Neural cell (in vitro differentiated cells): ENCODE data around the gene TLCD3A. TPM values are rescaled to one million over a fixed set of nuclear protein-coding genes. Genes with fewer than 3 reads are reported as not detected.

ENCODE experiments used
- H2AFZ ChIP-seq: fragments of 200-600, 300-800 bp; sonication (generic), shearing (Covaris generic); 2 replicates; pipeline ENCODE4 v1.6.0; 2014; ENCODE audit warnings: low read depth, mild to moderate bottlenecking, antibody characterized with exemption, low read length, moderate library complexity
- H3F3A ChIP-seq: fragments of 200-600 bp; shearing (Covaris generic); 2 replicates; pipeline ENCODE4 v1.6.1; 2016; ENCODE audit warnings: mild to moderate bottlenecking, moderate library complexity, mixed read lengths, antibody characterized with exemption, low read length; ENCODE audit not compliant: insufficient read depth, poor library complexity, severe bottlenecking
- H3K27ac ChIP-seq: fragments of 200-600, 300-800 bp; sonication (generic), shearing (Covaris generic); 2 replicates; pipeline ENCODE4 v1.5.1; 2014; ENCODE audit warnings: mild to moderate bottlenecking, low read length, moderate library complexity
- H3K27me3 ChIP-seq: fragments of 300-800, 200-600 bp; sonication (generic), shearing (Covaris generic); 2 replicates; pipeline ENCODE4 v1.6.0; 2014; ENCODE audit warnings: mild to moderate bottlenecking, low read depth, low read length, moderate library complexity; ENCODE audit not compliant: insufficient read depth
- H3K36me3 ChIP-seq: fragments of 300-800, 200-600 bp; sonication (generic), shearing (Covaris generic); 2 replicates; pipeline ENCODE4 v1.5.1; 2014; ENCODE audit warnings: mild to moderate bottlenecking, antibody characterized with exemption, low read length, moderate library complexity; ENCODE audit not compliant: insufficient read depth
- H3K4me2 ChIP-seq: fragments of 300-800, 200-600 bp; sonication (generic), shearing (Covaris generic); 2 replicates; pipeline ENCODE4 v1.6.0; 2014; ENCODE audit warnings: mild to moderate bottlenecking, low read length
- H3K4me3 ChIP-seq: fragments of 300-800, 200-600 bp; sonication (generic), shearing (Covaris generic); 2 replicates; pipeline ENCODE4 v1.5.1; 2014; ENCODE audit warnings: mild to moderate bottlenecking, low read length, moderate library complexity
- H3K79me2 ChIP-seq: fragments of 200-600 bp; shearing (Covaris generic); replicated peaks from 2 replicates; pipeline ENCODE4 v1.6.0; 2014; ENCODE audit warnings: mild to moderate bottlenecking, low read length, moderate library complexity; ENCODE audit not compliant: insufficient read depth
- H3K9ac ChIP-seq: fragments of 300-800, 200-600 bp; sonication (generic), shearing (Covaris generic); 2 replicates; pipeline ENCODE4 v1.6.1; 2016; ENCODE audit warnings: mild to moderate bottlenecking, low read length, mixed read lengths
- H3K9me2 ChIP-seq: fragments of 200-600 bp; shearing (Covaris generic); 2 replicates; pipeline ENCODE4 v1.6.1; 2016; ENCODE audit warnings: mild to moderate bottlenecking, low read length, mixed read lengths; ENCODE audit not compliant: insufficient read depth
- H3K9me3 ChIP-seq: fragments of 200-600, 300-800 bp; sonication (generic), shearing (Covaris generic); 2 replicates; pipeline ENCODE4 v1.6.1; 2016; ENCODE audit warnings: mild to moderate bottlenecking, mixed run types, low read length, moderate library complexity, mixed read lengths
- H4K20me1 ChIP-seq: fragments of 200-600 bp; shearing (Covaris generic); 2 replicates; pipeline ENCODE4 v1.6.1; 2016; ENCODE audit warnings: mild to moderate bottlenecking, mixed run types; ENCODE audit not compliant: insufficient read depth
- CTCF ChIP-seq: fragments of 450-650 bp; IDR thresholded peaks from 2 replicates; pipeline ENCODE4 v1.5.1; 2014; ENCODE audit warnings: antibody characterized with exemption, mild to moderate bottlenecking, moderate library complexity; ENCODE audit not compliant: poor library complexity, severe bottlenecking
- EP300 ChIP-seq: fragments of 450-650 bp; conservative IDR thresholded peaks from 2 replicates; pipeline ENCODE4 v1.6.1; 2014; ENCODE audit warnings: antibody characterized with exemption, mild to moderate bottlenecking, moderate library complexity; ENCODE audit not compliant: poor library complexity, severe bottlenecking
- EZH2 ChIP-seq: fragments of 200-600, 300-800 bp; shearing (Covaris generic), sonication (generic); IDR thresholded peaks from 2 replicates; pipeline ENCODE4 v1.6.1; 2014; ENCODE audit warnings: antibody characterized with exemption, low read length, borderline replicate concordance, mild to moderate bottlenecking; ENCODE audit not compliant: insufficient read depth, poor library complexity, severe bottlenecking
- MXI1 ChIP-seq: fragments of 450-650 bp; conservative IDR thresholded peaks from 2 replicates; pipeline ENCODE4 v1.6.1; 2014; ENCODE audit warnings: antibody characterized with exemption, mild to moderate bottlenecking; ENCODE audit not compliant: poor library complexity, severe bottlenecking
- POLR2AphosphoS5 ChIP-seq: IDR thresholded peaks from 2 replicates; pipeline ENCODE4 v1.6.1; 2012
- RAD21 ChIP-seq: fragments of 450-650 bp; conservative IDR thresholded peaks from 2 replicates; pipeline ENCODE4 v1.6.1; 2014; ENCODE audit warnings: antibody characterized with exemption, mild to moderate bottlenecking, moderate library complexity
- REST ChIP-seq: IDR thresholded peaks from 2 replicates; pipeline ENCODE4 v1.6.1; 2012; ENCODE audit warnings: borderline replicate concordance
- SMC3 ChIP-seq: fragments of 450-650 bp; conservative IDR thresholded peaks from 2 replicates; pipeline ENCODE4 v1.6.1; 2014; ENCODE audit warnings: antibody characterized with exemption, mild to moderate bottlenecking, moderate library complexity; ENCODE audit not compliant: poor library complexity
- TAF1 ChIP-seq: IDR thresholded peaks from 2 replicates; pipeline ENCODE4 v1.6.1; 2012; ENCODE audit warnings: low read depth
- polyA plus RNA-seq: library from polyadenylated mRNA; depleted of rRNA; stranded (reverse); fragments of >200 nt; gene quantifications from 2 replicates; pipeline ENCODE4 v1.2.3, GENCODE V29; 2014

TLCD3A gene
- polyA plus RNA-seq, 1 donor from 2014 or later: 17.0 TPM

GRCh38 chr17:704111-704864 lies 28.1 kb upstream of the TLCD3A start:
- Histone ChIP-seq H4K20me1 (no peaks in the 10 kb centered on the region), H3K27ac (no peak overlapping the region), H3K9me3 (no peaks in the 10 kb centered on the region), H3K27me3 (no peaks in the 10 kb centered on the region), H3K79me2 (peaks cover 5% of the 10 kb centered on the region), H3K36me3 (no peaks in the 10 kb centered on the region), H3K4me3 (no peak overlapping the region), H3K9me2 (no peaks in the 10 kb centered on the region), H2AFZ (no peak overlapping the region), H3K9ac (no peak overlapping the region), H3F3A (no peaks in the 10 kb centered on the region), H3K4me2 (no peak overlapping the region)
- TF ChIP-seq MXI1 (no peak), RAD21 (no peak), EP300 (no peak), CTCF (no peak)

- no peak overlapping the region for H3K27ac ChIP-seq
- H4K20me1 ChIP-seq: no peaks in the 10 kb centered on the region
- H3K4me3 ChIP-seq: no peak overlapping the region
- no peak overlapping the region for H3K9ac ChIP-seq
- no peaks in the 10 kb centered on the region for H3K27me3 ChIP-seq
- H3K79me2 ChIP-seq: no peaks in the 10 kb centered on the region
- no peak overlapping the region for H3K4me2 ChIP-seq
- H2AFZ ChIP-seq: no peak overlapping the region
- no peaks in the 10 kb centered on the region for H3K36me3 ChIP-seq
- H3K9me3 ChIP-seq: no peaks in the 10 kb centered on the region
- H3F3A ChIP-seq: no peaks in the 10 kb centered on the region
- TF ChIP-seq MXI1: no peak
- TF ChIP-seq EP300: no peak
- TF ChIP-seq EZH2: no peak
- no peak for TF ChIP-seq RAD21
- no peak for TF ChIP-seq CTCF
- no peak for TF ChIP-seq TAF1
- no peak for TF ChIP-seq SMC3
- TF ChIP-seq REST: no peak
- TF ChIP-seq POLR2AphosphoS5: no peak
- H3K9me2 ChIP-seq: no peaks in the 10 kb centered on the region
Measured at GRCh38 chr17:705011-705410, 27.4 kb upstream of the TLCD3A start.
